Cardiac septum (tissue), 1 donor: ENCODE measurements around the gene PTPRU. TPM values are rescaled to one million over a fixed set of nuclear protein-coding genes. Genes with fewer than 3 reads are reported as not detected.

ENCODE experiments used
- DNase-seq: peaks from one replicate; pipeline ENCODE4 v3.0.0-alpha.2; 2020; ENCODE audit warnings: low spot score
- intact Hi-C: fragments of 100-400 bp; cut with DNase I; formaldehyde crosslinking; loops from one replicate; pipeline ENCODE4 v1.14.0; 2022
- total RNA-seq: library from RNA; stranded (reverse); fragmentation: NEBNext Ultra II Directional; extraction: Animal tissue kit (Norgen Biotek cat#: 25700); gene quantifications from one replicate; pipeline ENCODE4 v1.2.1, GENCODE V29; 2021
- donor health status: DM: no; HTN: no; CAD: no.

The PTPRU gene
- total RNA-seq, 1 donor from 2014 or later, result 6.6 TPM

DNA sequence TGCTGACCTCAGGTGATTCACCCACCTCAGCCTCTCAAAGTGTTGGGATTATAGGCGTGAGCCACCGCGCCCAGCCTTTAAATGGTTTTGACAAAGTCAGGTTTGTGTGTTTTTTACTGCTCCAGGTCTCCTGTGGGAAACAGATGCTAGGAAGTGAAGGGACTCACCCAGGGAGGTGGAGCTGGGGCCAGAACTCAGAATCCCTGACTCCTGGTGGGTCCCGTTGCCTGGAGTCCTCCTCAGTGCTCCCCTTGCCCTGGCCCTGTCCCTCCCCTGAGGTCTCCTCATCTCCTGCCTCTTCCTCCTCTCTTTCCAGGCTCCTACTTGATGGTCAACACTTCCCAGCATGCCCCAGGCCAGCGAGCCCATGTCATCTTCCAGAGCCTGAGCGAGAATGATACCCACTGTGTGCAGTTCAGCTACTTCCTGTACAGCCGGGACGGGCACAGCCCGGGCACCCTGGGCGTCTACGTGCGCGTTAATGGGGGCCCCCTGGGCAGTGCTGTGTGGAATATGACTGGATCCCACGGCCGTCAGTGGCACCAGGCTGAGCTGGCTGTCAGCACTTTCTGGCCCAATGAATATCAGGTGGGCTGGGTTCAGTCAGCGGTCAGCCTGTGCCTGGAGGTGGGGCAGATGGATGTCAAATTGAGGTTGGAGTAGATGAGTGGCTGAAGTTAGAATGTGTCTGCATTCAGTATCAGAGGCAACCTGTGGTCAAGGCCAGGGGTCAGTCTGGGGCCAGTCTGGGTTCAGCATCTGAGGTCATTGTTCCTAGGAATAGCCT lies 22.1 kb downstream of the PTPRU start:
- intact Hi-C loops, result no loop called here
- DNase-seq, result peak; percentile 57

DNA sequence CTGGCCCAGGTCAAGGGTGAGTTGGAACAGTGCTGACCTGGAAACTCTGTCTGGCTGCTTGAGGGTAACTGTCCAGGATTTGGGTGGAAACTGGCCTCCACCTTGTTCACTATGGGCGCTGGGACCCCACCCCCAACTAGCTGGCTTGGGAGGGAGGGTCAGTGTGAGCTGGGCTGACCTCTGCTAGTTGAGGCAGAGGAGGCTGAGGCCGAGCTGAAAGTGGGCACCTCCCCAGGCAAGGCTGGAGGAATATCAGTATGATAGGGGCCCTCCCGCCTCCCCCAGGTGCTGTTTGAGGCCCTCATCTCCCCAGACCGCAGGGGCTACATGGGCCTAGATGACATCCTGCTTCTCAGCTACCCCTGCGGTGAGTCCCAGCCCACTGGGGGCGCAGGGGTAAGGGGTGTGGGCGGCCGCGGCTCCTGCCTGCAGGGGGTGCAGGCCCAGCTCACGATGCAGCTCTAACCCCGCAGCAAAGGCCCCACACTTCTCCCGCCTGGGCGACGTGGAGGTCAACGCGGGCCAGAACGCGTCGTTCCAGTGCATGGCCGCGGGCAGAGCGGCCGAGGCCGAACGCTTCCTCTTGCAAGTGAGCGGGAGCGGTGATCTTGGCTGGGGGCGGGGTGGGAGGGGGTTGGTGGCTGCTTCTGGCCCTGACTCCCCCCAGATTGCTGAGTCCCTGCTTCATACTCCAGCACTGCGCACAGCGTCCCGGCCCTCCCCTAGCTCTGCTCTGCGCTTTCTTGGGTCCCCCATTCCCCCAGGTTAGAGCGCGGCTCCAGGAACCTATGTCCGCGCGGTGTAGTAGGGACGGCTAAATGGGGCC lies 22.9 kb downstream of the PTPRU start:
- peak; percentile 72 for DNase-seq
- intact Hi-C loops, result no loop called here

DNA sequence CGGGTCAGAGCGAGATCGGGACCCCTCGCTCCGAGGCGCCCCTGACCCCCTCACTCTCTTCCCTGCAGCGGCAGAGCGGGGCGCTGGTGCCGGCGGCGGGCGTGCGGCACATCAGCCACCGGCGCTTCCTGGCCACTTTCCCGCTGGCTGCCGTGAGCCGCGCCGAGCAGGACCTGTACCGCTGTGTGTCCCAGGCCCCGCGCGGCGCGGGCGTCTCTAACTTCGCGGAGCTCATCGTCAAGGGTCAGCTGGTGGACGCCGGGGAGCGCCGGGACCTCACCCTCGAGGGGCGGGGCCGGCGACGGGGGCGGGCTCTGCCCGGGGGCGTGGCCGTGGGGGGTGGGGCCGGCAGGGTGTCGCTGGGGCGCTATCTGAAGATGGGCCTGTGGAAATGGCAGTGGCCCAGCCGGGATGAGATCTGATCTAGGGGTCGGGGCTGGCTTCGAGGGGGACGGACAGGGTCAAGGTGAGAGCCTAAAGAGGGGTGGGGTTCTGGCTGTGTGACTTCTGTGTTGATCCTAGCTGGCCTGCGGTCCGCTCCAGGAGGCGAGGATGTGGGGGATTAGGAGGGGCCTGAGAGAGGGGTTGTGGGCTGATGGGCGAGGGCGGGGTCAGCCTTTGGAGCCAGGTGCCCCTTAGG lies 23.6 kb downstream of the PTPRU start:
- intact Hi-C loops, result no loop called here
- peak; percentile 77 for DNase-seq

DNA sequence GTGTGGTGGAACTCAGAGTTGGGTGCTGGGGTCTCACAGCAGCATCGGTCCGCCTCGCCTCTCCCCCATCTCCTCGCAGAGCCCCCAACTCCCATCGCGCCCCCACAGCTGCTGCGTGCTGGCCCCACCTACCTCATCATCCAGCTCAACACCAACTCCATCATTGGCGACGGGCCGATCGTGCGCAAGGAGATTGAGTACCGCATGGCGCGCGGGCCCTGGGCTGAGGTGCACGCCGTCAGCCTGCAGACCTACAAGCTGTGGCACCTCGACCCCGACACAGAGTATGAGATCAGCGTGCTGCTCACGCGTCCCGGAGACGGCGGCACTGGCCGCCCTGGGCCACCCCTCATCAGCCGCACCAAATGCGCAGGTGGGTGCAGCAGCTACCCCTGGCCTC lies 24.2 kb downstream of the PTPRU start:
- intact Hi-C loops, result no loop called here

GRCh38 chr1:29264773-29265389 lies 28.6 kb downstream of the PTPRU start:
- intact Hi-C loops, result no loop called here

More for the DNA sequence above, 24.2 kb downstream of the PTPRU start:
- DNase-seq, result peak; percentile 68

GRCh38 chr1:29266912-29267311 lies 30.6 kb downstream of the PTPRU start:
- DNase-seq, result no peak
- intact Hi-C loops, result no loop called here

More at GRCh38 chr1:29264773-29265389, 28.6 kb downstream of the PTPRU start:
- DNase-seq, result no peak

- intact Hi-C loops, result no loop called here
- DNase-seq, result peak; percentile 58
These were observed 31.2 kb downstream of the PTPRU start for GRCh38 chr1:29267321-29268070.

GRCh38 chr1:29269382-29269781 lies 33.1 kb downstream of the PTPRU start:
- intact Hi-C loops, result no loop called here

DNA sequence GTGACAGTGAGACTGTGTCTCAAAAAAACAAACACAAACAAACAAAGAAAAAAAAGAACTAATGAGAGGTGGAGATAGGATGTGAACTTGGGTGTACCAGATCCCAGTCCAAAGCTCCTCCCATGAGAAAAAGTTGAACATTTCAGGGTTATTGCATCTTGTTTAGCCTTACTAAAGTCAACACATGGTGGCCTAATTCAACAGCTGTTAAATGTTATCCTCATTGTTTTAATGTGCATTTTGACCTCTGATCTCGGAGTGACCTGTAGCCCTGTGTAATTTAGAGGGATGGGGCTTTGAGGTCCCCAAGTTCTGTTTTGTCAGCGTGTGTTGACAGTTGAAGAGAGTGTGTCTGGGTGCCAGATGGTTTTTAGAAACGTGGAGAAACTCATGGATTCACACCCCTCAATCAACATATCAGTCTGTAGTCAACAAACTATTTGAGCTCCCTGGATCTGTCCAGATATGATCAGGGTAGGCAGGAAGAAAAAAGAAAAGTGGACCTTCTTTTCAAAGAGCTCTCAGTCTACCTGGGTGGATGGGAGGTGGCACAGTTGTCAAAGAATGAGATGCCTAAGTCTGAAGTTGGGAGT lies 34.7 kb downstream of the PTPRU start:
- DNase-seq, result no peak
- intact Hi-C loops, result no loop called here

More at GRCh38 chr1:29269382-29269781, 33.1 kb downstream of the PTPRU start:
- no peak for DNase-seq

GRCh38 chr1:29271724-29272123 lies 35.4 kb downstream of the PTPRU start:
- peak; percentile 76 for DNase-seq
- intact Hi-C loops, result no loop called here

- intact Hi-C loops, result no loop called here
These were observed 36.0 kb downstream of the PTPRU start for GRCh38 chr1:29272147-29272907.

GRCh38 chr1:29275435-29275834 lies 39.1 kb downstream of the PTPRU start:
- peak; percentile 41 for DNase-seq
- intact Hi-C loops, result no loop called here

More at GRCh38 chr1:29272147-29272907, 36.0 kb downstream of the PTPRU start:
- DNase-seq, result peak; percentile 22

DNA sequence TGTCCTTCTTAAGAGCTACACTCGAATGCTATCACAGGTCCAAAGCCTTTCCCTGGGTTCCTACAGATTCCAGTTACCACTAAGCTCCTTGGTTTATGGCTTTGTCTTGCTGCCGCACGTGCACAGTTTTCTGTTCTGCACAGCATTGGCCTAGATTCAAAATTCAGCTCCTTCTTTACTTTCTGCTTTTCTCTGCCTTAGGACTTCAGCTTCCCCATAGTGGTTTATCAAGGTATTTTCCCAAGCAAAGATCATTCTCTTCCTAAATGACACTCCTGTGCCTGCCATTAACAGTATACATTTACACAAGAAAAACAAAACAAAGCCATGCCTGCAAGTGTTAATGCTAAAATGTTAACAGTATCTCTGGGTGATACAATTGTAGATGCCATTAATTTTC lies 41.8 kb downstream of the PTPRU start:
- DNase-seq, result no peak
- intact Hi-C loops, result no loop called here

GRCh38 chr1:29279406-29279805 lies 43.1 kb downstream of the PTPRU start:
- peak; percentile 17 for DNase-seq
- intact Hi-C loops, result no loop called here

DNA sequence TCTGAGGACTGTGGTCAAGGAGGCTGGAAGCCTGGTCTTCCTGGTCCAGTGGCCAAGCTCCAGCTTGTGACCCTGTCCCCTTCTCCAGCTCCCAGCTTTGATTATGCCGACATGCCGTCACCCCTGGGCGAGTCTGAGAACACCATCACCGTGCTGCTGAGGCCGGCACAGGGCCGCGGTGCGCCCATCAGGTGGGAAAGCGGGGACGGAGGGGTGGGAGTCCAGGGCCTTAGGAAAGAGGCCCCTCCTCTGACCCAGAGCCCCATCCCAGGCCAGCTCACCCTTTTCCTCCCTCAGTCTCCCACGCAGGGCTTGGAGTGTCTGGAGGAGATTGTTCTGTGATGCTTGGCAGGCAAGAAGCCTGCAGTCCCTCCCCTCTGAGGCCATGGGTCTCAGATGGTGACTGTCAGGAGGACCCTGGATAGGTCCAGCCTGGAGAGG lies 43.6 kb downstream of the PTPRU start:
- intact Hi-C loops, result no loop called here
- DNase-seq, result peak; percentile 61

- intact Hi-C loops, result no loop called here
- peak; percentile 54 for DNase-seq
These were observed 44.2 kb downstream of the PTPRU start for GRCh38 chr1:29280409-29281131.

GRCh38 chr1:29281571-29281970 lies 45.2 kb downstream of the PTPRU start:
- intact Hi-C loops, result no loop called here
- peak; percentile 61 for DNase-seq
